OCI-LY7 (cell line): Measurements from ENCODE around the gene COG7.

Experiments used
- EZH2phosphoT487 ChIP-seq: fragments of 200-600 bp; sonication (generic); IDR thresholded peaks from 2 replicates; pipeline ENCODE4 v1.6.1; 2018; ENCODE audit warnings: low read depth, borderline replicate concordance, mild to moderate bottlenecking, mixed run types, antibody characterized with exemption, low read length, moderate library complexity, mixed read lengths
- TF ChIP-seq, protein P1 (sequence below): fragments of 200-600 bp; sonication (generic); conservative IDR thresholded peaks from 2 replicates; pipeline ENCODE4 v1.5.1; 2014; ENCODE audit warnings: mild to moderate bottlenecking, antibody characterized with exemption, low read length, moderate library complexity, mixed read lengths

DNA sequence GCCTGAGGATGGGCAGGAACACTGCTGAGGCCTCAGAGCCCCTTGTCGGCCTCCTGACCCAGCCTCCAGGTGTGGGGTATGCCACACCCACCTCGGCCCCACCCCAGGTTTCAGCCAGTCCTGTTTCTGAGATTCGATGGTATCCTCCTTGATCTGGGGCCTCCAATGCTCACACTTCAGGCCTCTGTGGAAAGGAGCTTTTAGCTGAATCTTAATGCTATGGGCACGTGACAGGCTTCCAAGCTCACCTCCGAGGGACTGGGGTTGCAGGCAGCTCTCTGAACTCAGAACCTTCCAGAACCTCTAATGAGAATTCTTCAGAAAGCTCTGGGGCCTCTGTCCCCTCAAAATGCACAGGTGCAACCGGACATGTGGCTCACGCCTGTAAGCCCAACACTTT is 96.0 kb downstream of the COG7 start:
- TF ChIP-seq, protein P1, sequence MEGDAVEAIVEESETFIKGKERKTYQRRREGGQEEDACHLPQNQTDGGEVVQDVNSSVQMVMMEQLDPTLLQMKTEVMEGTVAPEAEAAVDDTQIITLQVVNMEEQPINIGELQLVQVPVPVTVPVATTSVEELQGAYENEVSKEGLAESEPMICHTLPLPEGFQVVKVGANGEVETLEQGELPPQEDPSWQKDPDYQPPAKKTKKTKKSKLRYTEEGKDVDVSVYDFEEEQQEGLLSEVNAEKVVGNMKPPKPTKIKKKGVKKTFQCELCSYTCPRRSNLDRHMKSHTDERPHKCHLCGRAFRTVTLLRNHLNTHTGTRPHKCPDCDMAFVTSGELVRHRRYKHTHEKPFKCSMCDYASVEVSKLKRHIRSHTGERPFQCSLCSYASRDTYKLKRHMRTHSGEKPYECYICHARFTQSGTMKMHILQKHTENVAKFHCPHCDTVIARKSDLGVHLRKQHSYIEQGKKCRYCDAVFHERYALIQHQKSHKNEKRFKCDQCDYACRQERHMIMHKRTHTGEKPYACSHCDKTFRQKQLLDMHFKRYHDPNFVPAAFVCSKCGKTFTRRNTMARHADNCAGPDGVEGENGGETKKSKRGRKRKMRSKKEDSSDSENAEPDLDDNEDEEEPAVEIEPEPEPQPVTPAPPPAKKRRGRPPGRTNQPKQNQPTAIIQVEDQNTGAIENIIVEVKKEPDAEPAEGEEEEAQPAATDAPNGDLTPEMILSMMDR, result no peak
- TF ChIP-seq EZH2phosphoT487, result no peak
